GM18858 (cell line): ENCODE measurements around the gene GAA.

Experiments
- ATAC-seq: cut with Tn5 transposase; IDR thresholded peaks from one replicate; pipeline ENCODE4 v1.9.1; 2021; ENCODE audit not compliant: unreplicated experiment

GAA gene

DNA sequence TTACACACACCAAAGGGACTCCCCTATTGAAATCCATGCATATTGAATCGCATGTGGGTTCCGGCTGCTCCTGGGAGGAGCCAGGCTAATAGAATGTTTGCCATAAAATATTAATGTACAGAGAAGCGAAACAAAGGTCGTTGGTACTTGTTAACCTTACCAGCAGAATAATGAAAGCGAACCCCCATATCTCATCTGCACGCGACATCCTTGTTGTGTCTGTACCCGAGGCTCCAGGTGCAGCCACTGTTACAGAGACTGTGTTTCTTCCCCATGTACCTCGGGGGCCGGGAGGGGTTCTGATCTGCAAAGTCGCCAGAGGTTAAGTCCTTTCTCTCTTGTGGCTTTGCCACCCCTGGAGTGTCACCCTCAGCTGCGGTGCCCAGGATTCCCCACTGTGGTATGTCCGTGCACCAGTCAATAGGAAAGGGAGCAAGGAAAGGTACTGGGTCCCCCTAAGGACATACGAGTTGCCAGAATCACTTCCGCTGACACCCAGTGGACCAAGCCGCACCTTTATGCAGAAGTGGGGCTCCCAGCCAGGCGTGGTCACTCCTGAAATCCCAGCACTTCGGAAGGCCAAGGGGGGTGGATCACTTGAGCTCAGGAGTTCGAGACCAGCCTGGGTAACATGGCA, 2.2 kb downstream of the GAA start:
- no peak for ATAC-seq

DNA sequence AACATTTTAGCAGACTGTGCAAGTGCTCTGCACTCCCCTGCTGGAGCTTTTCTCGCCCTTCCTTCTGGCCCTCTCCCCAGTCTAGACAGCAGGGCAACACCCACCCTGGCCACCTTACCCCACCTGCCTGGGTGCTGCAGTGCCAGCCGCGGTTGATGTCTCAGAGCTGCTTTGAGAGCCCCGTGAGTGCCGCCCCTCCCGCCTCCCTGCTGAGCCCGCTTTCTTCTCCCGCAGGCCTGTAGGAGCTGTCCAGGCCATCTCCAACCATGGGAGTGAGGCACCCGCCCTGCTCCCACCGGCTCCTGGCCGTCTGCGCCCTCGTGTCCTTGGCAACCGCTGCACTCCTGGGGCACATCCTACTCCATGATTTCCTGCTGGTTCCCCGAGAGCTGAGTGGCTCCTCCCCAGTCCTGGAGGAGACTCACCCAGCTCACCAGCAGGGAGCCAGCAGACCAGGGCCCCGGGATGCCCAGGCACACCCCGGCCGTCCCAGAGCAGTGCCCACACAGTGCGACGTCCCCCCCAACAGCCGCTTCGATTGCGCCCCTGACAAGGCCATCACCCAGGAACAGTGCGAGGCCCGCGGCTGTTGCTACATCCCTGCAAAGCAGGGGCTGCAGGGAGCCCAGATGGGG, 3.1 kb downstream of the GAA start:
- ATAC-seq: no peak

DNA sequence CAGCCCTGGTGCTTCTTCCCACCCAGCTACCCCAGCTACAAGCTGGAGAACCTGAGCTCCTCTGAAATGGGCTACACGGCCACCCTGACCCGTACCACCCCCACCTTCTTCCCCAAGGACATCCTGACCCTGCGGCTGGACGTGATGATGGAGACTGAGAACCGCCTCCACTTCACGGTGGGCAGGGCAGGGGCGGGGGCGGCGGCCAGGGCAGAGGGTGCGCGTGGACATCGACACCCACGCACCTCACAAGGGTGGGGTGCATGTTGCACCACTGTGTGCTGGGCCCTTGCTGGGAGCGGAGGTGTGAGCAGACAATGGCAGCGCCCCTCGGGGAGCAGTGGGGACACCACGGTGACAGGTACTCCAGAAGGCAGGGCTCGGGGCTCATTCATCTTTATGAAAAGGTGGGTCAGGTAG, 3.6 kb downstream of the GAA start:
- ATAC-seq: no peak

DNA sequence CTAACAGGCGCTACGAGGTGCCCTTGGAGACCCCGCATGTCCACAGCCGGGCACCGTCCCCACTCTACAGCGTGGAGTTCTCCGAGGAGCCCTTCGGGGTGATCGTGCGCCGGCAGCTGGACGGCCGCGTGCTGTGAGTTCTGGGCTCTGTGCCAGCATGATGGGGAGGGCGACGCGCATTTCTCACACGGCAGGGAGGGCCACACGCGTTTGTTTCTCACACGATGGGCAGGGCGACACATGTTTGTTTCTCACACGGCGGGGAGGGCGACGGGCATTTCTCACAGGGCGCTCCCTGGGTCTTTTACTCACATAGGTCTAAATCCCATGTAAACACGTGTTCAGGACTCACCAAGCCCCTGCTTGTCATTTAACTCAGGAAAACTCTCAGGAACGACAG, 4.4 kb downstream of the GAA start:
- no peak for ATAC-seq

DNA sequence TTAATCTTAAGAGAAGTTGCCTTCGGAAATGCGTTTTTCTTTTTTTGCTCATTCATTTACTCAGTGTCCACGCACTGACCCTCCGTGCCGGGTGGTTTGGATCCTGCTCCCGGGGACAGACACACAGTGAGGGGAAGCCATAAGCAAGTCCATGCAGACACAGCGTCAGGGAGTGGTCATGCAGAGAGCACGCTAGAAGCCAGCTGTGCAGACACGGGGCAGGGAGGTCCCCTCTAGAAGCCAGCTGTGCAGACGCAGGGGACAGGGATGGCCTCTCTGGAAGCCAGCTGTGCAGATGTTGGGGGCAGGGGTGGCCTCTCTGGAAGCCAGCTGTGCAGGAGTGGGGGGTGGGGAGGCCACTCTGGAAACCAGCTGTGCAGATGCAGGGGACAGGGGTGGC, 4.8 kb downstream of the GAA start:
- no peak for ATAC-seq

DNA sequence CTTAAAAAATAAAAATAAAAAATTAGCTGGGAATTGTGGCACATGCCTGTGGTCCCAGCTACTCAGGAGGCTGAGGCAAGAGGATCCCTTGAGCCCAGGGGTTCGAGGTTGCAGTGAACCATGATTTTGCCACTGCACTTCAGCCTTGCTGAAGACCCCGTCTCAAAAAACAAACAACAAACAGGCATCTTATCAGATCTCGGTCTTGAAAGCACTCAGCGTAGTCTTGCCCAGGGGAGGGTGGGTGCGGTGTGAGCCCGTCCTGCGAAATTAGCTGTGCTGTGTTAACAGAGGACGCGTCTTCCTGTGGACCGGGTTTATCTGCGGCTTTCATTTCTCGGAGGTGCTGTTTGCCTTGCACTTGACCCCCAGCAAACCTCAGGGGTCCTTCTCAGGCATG, 5.4 kb downstream of the GAA start:
- no peak for ATAC-seq

DNA sequence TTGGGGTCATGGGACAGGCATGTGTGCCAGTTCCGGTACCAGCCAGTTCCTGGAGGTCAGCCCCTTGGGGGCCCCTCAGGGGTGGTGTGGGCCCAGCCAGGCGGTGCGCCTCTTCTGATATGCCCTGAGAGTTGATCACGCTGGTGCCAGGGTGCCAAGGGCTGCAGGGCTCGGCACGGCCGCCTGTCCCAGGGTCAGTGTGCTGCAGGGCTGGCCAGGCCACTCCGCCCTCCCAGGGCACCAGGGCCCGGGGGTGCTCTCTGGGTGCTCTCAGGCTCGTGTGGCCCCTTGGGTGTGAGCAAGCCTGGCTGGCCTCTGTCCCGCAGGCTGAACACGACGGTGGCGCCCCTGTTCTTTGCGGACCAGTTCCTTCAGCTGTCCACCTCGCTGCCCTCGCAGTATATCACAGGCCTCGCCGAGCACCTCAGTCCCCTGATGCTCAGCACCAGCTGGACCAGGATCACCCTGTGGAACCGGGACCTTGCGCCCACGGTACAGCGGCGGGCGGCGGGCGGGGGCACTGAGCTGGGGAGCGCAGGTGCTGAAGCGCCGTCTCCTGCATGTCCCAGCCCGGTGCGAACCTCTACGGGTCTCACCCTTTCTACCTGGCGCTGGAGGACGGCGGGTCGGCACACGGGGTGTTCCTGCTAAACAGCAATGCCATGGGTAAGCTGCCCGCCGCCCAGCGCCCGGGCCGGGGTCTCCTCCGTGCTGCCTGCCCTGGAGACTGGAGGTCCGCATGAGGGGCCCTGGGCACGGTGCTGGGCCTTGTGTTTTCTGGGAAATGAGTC, 6.0 kb downstream of the GAA start:
- no peak for ATAC-seq

DNA sequence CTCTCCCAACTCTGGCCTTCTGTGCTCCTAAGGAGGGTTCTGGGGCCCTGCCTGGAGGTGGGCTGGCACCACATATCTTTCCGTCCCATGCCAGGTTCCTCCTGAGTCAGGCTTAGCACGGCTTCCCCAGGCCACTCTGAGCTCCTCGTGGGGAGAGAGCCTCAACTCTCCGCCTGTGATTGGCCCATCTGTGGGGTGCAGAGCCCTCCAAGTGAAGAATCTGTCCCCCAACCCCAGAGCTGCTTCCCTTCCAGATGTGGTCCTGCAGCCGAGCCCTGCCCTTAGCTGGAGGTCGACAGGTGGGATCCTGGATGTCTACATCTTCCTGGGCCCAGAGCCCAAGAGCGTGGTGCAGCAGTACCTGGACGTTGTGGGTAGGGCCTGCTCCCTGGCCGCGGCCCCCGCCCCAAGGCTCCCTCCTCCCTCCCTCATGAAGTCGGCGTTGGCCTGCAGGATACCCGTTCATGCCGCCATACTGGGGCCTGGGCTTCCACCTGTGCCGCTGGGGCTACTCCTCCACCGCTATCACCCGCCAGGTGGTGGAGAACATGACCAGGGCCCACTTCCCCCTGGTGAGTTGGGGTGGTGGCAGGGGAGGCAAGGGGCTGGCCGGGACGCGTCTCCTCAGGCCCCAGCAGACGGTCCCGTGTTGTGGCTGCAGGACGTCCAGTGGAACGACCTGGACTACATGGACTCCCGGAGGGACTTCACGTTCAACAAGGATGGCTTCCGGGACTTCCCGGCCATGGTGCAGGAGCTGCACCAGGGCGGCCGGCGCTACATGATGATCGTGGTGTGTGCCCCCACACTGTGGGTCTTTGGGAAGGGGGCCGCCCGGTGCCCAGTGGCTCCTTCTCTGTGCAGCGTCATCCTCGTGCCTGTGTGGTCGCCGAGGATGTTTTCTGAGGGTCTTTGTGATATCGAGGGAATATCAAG, 6.9 kb downstream of the GAA start:
- no peak for ATAC-seq

DNA sequence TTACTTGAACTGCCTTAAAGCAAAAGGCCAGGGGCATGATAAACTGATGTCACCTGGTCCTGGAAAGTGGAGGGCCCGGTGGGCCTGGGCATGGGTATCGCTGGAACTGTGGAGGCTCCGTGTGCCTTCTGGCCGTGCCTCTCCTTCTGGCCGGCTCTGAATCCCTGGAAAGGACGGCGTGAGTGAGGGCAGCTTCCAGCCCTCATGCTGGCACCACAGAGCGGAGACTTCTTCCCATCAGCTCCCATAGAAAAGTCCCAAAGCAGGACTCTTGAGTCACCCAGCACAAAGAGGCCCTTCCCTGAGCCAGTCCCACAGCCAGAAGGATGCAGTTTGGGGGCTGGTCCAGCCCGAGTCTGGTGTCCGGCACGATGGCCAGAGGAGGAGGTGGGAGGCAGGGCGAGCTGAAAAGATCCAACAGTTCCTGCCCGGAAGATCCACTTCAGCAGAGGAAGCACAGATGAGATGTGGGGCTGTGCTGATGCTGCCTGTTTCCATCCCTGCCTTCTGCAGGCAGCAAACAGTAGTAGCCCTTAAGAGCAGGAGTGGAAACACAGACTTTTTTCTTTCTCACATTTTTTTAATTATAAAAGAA, 7.8 kb downstream of the GAA start:
- ATAC-seq: no peak

DNA sequence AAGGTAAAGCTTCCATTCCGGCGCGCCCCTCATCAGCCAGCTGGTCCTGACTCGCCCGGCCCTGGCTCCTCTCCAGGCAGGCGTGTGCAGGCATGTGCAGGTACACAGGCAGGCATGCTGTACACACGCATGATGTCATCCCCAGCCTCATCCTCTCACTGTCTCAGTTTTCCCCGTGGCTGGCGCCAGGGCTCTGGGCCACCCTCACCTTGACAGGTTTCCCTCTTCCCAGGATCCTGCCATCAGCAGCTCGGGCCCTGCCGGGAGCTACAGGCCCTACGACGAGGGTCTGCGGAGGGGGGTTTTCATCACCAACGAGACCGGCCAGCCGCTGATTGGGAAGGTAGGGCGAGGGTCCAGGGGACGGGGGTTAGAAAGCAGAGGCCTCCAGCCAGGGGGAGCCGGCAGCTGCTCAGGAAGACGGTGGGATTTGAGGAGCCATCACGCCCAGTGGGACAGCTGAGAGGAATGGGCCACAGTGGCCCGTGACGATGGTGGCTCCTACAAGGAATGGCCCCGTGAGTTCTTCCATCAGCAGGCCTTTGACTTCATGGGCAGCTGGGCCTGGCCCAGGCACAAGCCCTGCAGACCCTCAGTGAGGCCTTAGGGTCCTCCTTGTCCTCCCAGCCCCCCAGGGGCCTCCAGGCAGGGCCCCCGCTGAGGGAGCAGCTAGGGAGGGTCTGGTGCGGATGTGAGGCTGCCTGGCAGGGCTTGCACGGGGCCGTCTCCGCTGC, 8.5 kb downstream of the GAA start:
- ATAC-seq: no peak

DNA sequence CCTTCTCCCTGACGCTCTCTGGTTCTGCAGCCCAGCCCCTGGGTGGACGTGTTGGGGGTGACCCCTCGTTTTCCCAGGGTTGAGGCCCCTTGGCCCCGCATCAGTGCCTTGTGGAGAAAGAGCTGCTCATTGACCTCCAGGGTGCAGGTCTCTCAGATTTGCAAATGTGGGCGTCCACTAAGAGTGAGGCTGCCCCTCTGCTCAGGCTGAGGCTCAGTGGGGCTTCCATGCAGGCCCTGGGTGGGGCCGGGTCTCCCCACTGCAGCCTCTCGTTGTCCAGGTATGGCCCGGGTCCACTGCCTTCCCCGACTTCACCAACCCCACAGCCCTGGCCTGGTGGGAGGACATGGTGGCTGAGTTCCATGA, 9.0 kb downstream of the GAA start:
- no peak for ATAC-seq

DNA sequence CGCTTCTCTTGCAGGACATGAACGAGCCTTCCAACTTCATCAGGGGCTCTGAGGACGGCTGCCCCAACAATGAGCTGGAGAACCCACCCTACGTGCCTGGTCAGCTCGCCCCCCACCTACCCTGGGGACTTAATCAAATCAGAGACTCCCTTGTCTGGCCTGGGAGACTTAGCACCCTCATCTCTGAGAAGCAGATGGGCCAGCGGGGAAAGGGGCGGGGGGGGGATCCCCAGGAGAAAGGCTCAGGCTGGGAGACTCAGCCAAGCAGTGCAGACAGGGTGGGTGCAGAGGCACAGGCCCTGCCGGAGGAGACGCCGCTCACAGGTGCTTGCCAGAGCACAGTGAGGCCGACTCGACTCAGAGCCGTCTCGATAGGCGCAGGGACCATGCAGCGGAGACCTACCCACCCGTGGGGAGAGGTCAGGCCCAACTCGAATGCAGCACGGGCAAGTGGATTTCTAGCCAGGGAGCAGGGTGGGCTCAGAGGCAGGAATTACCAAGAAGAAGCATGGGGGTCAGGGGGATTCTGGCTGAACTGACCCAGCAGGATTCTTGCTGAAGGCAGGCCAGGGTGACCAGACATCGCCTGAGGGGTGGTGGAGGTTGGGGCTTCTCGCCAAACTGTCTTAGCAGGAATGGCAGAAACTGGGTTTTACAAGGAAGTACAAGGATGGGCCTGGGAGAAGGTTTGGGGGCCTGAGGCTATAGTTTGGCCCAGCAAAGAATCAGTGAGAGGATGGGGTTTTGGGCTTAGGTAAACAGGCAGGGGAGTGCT, 9.7 kb downstream of the GAA start:
- ATAC-seq: no peak

DNA sequence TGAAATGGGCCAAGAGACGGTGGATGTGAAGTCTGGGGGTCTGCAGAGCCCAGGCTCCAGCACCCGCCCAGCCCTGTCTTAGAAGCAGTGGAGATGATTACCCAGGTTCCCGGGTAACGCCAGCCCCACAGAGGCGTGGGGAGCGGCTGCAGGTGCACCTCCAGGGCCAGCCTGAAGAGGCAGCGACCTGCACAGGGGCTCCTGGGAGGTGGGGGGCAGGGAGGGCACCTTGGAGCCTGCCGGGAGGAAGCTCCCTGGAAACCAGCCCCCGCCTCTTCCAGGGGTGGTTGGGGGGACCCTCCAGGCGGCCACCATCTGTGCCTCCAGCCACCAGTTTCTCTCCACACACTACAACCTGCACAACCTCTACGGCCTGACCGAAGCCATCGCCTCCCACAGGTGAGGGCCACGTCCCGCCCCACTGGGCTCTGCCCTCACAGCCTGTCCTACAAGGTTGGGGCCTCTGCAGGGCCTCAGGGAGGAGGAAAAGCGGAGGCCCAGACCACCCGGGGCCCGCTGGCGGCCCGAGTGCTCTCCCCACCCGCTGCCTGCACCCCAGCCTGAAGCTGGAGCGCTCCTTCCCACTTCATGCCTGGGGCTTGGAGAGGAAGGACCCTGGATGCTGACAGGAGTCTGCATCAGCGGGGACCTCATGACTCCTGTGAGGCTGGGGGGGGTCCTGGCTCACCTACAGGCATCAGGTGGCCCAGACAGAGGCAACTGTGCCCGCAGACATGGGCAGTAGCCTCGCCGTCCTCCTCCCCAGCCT, 10.5 kb downstream of the GAA start:
- ATAC-seq: no peak

DNA sequence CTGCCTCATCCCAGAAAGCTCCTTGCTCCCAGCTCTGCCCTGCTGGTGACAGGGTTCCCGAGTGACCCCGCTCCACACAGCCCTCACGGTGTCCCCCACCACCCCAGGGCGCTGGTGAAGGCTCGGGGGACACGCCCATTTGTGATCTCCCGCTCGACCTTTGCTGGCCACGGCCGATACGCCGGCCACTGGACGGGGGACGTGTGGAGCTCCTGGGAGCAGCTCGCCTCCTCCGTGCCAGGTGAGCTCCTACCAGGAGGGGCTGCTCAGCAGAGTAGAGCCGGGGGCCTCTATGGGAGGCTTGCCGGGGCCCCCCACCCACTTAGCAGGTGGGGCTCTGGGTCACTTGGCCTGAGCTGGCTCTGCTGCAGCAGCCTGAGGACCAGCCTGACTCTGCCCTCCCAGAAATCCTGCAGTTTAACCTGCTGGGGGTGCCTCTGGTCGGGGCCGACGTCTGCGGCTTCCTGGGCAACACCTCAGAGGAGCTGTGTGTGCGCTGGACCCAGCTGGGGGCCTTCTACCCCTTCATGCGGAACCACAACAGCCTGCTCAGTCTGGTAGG, 11.2 kb downstream of the GAA start:
- no peak for ATAC-seq

DNA sequence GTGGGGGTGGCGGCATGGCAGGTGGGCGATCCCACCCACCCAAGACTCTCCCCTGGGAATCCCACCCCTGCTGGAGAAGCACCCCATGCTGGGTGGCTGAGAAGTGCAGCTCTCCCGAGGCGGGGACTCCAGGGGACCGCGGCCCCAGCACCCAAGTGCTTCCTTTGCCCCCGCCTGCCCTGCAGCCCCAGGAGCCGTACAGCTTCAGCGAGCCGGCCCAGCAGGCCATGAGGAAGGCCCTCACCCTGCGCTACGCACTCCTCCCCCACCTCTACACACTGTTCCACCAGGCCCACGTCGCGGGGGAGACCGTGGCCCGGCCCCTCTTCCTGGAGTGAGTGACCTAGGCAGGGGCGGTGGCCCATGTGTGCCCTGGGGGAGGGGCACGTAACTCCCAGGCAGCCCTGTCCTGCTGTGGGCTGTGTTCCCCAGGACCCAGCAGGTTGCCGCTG, 11.7 kb downstream of the GAA start:
- no peak for ATAC-seq

DNA sequence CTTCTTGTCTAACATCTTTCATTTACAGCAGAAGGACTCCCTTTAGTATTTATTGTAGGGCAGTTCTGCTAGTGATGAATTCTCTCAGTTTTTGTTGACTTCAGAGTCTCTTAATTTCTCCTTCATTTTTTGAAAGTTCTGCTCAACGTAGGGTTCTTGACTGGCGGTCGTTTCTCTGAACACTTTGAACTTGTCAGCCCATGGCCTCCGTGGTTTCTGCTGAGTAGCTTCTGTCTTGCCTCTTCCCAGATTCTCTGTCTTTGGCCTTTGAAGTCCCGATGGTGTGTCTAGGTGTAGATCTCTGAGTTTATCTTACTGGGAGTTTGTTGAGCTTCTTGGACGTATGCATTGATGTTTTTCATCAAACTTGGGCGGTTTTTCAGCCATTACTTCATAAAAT, 13.4 kb downstream of the GAA start:
- no peak for ATAC-seq

DNA sequence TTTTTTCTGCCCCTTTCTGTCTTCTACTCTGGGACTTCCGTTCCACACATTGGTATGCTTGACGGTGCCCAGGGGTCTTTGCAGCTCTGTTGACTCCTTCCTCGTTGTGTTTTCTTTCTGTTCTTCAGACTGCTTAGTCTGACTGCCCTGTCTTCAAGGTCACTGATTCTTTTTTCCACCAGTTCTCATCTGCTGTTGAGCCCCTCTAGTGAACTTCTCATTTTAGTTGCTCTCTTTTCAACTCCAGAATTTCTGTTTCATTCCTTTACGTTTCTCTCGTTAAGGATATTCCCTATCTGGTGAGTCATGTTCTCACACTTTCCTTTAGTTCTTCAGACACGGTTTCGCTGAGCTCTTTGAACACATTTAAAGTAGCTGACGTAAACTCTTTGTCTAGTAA, 13.8 kb downstream of the GAA start:
- no peak for ATAC-seq

DNA sequence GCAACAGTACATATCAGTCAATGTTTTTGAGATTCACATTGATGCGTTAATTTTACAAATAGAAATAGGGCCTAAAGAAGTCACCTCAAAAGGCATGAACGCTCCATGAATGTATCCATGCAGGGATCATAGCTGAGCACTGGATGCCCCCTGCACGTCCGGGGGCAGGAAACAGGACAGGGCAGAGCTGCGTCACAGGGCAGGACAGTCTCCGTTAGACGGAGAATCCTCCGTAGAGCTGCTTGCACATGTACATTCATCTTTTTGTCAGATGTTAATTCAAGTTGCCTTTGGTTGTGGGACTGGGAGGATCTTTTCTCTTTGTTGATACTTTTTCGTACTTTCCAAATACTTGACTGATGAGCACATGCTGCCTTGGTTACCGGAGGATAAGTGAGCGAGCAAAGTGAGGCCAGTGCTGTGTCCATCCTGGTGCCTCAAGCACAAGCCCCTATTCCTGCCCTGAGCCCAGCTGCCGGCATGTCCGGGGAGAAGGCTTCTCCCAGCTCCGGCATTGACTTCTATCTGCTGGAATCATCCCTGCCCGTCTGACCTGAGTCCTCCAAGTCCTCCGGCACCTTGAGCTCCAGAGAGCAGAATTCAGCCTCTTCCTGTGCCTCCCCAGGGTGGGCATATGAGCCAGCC, 15.0 kb downstream of the GAA start:
- no peak for ATAC-seq
